GM23338 (cell line): Measurements from ENCODE around the gene PPIP5K1. TPM values are rescaled to one million over a fixed set of nuclear protein-coding genes. Genes with fewer than 3 reads are reported as not detected.
"Not testable (repeated sequence)": the region's sequence is repeated elsewhere in the genome, so short reads cannot be mapped to it uniquely, and the experiment has no call there.

Experiments
- ATAC-seq: fragments of 200-7000 bp; cut with Tn5 transposase; 3 replicates; pipeline ENCODE4 v1.9.1; 2020
- DNase-seq: peaks from one replicate; pipeline ENCODE4 v3.0.0-alpha.2; 2015; ENCODE audit warnings: low spot score
- H2AFZ ChIP-seq: fragments of 200-600 bp; sonication (generic); 2 replicates; pipeline ENCODE4 v1.8.0; 2016; ENCODE audit warnings: antibody characterized with exemption, mild to moderate bottlenecking, moderate library complexity
- H3F3A ChIP-seq: fragments of 200-600 bp; sonication (generic); replicated peaks from 2 replicates; pipeline ENCODE4 v1.8.0; 2017; ENCODE audit warnings: antibody characterized with exemption, mixed run types, low read depth
- H3K27ac ChIP-seq: fragments of 200-600 bp; sonication (generic); 2 replicates; pipeline ENCODE4 v1.6.1; 2016; ENCODE audit warnings: low read depth
- H3K27me3 ChIP-seq: fragments of 200-600 bp; sonication (generic); 2 replicates; pipeline ENCODE4 v1.8.0; 2016; ENCODE audit warnings: mild to moderate bottlenecking, mixed run types, moderate library complexity; ENCODE audit not compliant: insufficient read depth
- H3K36me3 ChIP-seq: fragments of 200-600 bp; sonication (generic); 2 replicates; pipeline ENCODE4 v1.8.0; 2016; ENCODE audit warnings: mild to moderate bottlenecking; ENCODE audit not compliant: insufficient read depth
- H3K4me1 ChIP-seq: fragments of 200-600 bp; sonication (generic); 2 replicates; pipeline ENCODE4 v1.8.0; 2016; ENCODE audit warnings: mild to moderate bottlenecking, moderate library complexity; ENCODE audit not compliant: insufficient read depth
- H3K4me2 ChIP-seq: fragments of 200-600 bp; sonication (generic); 2 replicates; pipeline ENCODE4 v1.7.1; 2017; ENCODE audit warnings: mixed run types
- H3K4me3 ChIP-seq: fragments of 200-600 bp; sonication (generic); 2 replicates; pipeline ENCODE4 v1.6.1; 2016; ENCODE audit warnings: mixed run types
- H3K79me2 ChIP-seq: fragments of 200-600 bp; sonication (generic); replicated peaks from 2 replicates; pipeline ENCODE4 v1.8.0; 2017; ENCODE audit warnings: mild to moderate bottlenecking; ENCODE audit not compliant: insufficient read depth
- H3K9me2 ChIP-seq: fragments of 200-600 bp; sonication (generic); 2 replicates; pipeline ENCODE4 v1.8.0; 2017; ENCODE audit not compliant: insufficient read depth
- H4K20me1 ChIP-seq: fragments of 200-600 bp; sonication (generic); replicated peaks from 2 replicates; pipeline ENCODE4 v1.8.0; 2017; ENCODE audit warnings: mild to moderate bottlenecking; ENCODE audit not compliant: insufficient read depth
- H3K27ac Mint-ChIP-seq: 2 replicates; pipeline ENCODE4 v1.8.0; 2020; ENCODE audit warnings: inconsistent platforms, mild to moderate bottlenecking, moderate library complexity, mixed read lengths
- H3K27me3 Mint-ChIP-seq: 3 replicates; pipeline ENCODE4 v1.8.0; 2022; ENCODE audit warnings: low read depth, mild to moderate bottlenecking, moderate library complexity, mixed read lengths, inconsistent platforms; ENCODE audit not compliant: insufficient read depth, poor library complexity
- H3K36me3 Mint-ChIP-seq: 3 replicates; pipeline ENCODE4 v1.8.0; 2021; ENCODE audit warnings: low read depth, mild to moderate bottlenecking, inconsistent platforms, moderate library complexity, mixed read lengths
- H3K4me1 Mint-ChIP-seq: 3 replicates; pipeline ENCODE4 v1.8.0; 2020; ENCODE audit warnings: mild to moderate bottlenecking, inconsistent platforms, mixed read lengths
- H3K4me3 Mint-ChIP-seq: 3 replicates; pipeline ENCODE4 v1.8.0; 2021; ENCODE audit warnings: moderate library complexity, mild to moderate bottlenecking, inconsistent platforms, mixed read lengths
- H3K9me3 Mint-ChIP-seq: 3 replicates; pipeline ENCODE4 v1.8.0; 2020; ENCODE audit warnings: moderate library complexity, mild to moderate bottlenecking, inconsistent platforms, mixed read lengths
- CTCF ChIP-seq, 2 experiments: fragments of 200-600 bp in 1 of 2; sonication (generic) in 1 of 2; conservative IDR thresholded peaks; 2 replicates each; pipeline versions ENCODE4 v1.5.1 to v1.6.1; 2016 to 2017; ENCODE audit warnings: antibody characterized with exemption in 2 of 2, low read depth in 2 of 2, mild to moderate bottlenecking in 2 of 2, moderate library complexity in 1 of 2
- ETS1 ChIP-seq: IDR thresholded peaks from 2 replicates; pipeline ENCODE4 v1.6.1; 2016; ENCODE audit warnings: antibody characterized with exemption
- POLR2AphosphoS5 ChIP-seq: IDR thresholded peaks from 2 replicates; pipeline ENCODE4 v1.6.1; 2016; ENCODE audit warnings: antibody characterized with exemption, low read depth
- REST ChIP-seq: IDR thresholded peaks from one replicate; pipeline ENCODE4 v1.6.1; 2018; ENCODE audit warnings: antibody characterized with exemption; ENCODE audit not compliant: unreplicated experiment
- polyA plus RNA-seq: library from polyadenylated mRNA; unstranded; fragments of >200 nt; fragmentation: Nextera tagmentation; extraction: Ambion mirVana; gene quantifications from 2 replicates; pipeline ENCODE4 v1.2.1, GENCODE V29; 2016
- total RNA-seq: library from RNA; depleted of rRNA; stranded (reverse); fragments of >200 nt; shearing (Covaris generic); gene quantifications from 2 replicates; pipeline ENCODE4 v1.2.3, GENCODE V29; 2014

Gene PPIP5K1
- total and polyA plus RNA-seq, 2 experiments from 2014 or later: 5.8 to 23.5 TPM

- not testable (repeated sequence) for H2AFZ ChIP-seq, H3K4me3 Mint-ChIP-seq, ATAC-seq, H3K79me2 ChIP-seq, H4K20me1 ChIP-seq, H3K27me3 ChIP-seq, H3K4me3 ChIP-seq, H3K36me3 ChIP-seq, H3K4me1 Mint-ChIP-seq, H3K36me3 Mint-ChIP-seq, H3K9me2 ChIP-seq, DNase-seq, H3K27ac Mint-ChIP-seq, H3K27ac ChIP-seq, H3K27me3 Mint-ChIP-seq, H3K4me2 ChIP-seq, H3K9me3 Mint-ChIP-seq, H3F3A ChIP-seq, H3K4me1 ChIP-seq
Measured at GRCh38 chr15:43574607-43575006, 15.4 kb downstream of the PPIP5K1 start.

GRCh38 chr15:43566615-43567014 is 23.4 kb downstream of the PPIP5K1 start:
- H3K4me1 Mint-ChIP-seq, H4K20me1 ChIP-seq, H3K27ac Mint-ChIP-seq, H3K27ac ChIP-seq, DNase-seq, H3K4me1 ChIP-seq, H3F3A ChIP-seq, H2AFZ ChIP-seq, H3K79me2 ChIP-seq, H3K36me3 ChIP-seq, H3K4me3 Mint-ChIP-seq, H3K27me3 Mint-ChIP-seq, H3K4me3 ChIP-seq, H3K27me3 ChIP-seq, H3K9me2 ChIP-seq, H3K36me3 Mint-ChIP-seq, H3K9me3 Mint-ChIP-seq, ATAC-seq, H3K4me2 ChIP-seq: not testable (repeated sequence)

- H3K9me3 Mint-ChIP-seq, H2AFZ ChIP-seq, H3K27ac Mint-ChIP-seq, ATAC-seq, H3K27me3 Mint-ChIP-seq, H3K79me2 ChIP-seq, H3K4me3 Mint-ChIP-seq, H3K4me2 ChIP-seq, DNase-seq, H3K36me3 Mint-ChIP-seq, H3K27ac ChIP-seq, H3K4me3 ChIP-seq, H3F3A ChIP-seq, H3K36me3 ChIP-seq, H3K4me1 ChIP-seq, H3K9me2 ChIP-seq, H3K27me3 ChIP-seq, H3K4me1 Mint-ChIP-seq, H4K20me1 ChIP-seq: not testable (repeated sequence)
Measured at GRCh38 chr15:43563793-43564192, 26.2 kb downstream of the PPIP5K1 start.

GRCh38 chr15:43562753-43563152 is 27.3 kb downstream of the PPIP5K1 start:
- not testable (repeated sequence) for H3F3A ChIP-seq, H3K27me3 Mint-ChIP-seq, H2AFZ ChIP-seq, ATAC-seq, H3K27me3 ChIP-seq, H3K4me1 Mint-ChIP-seq, H3K4me3 Mint-ChIP-seq, H3K79me2 ChIP-seq, H3K9me2 ChIP-seq, H3K4me1 ChIP-seq, H3K4me2 ChIP-seq, H4K20me1 ChIP-seq, H3K36me3 ChIP-seq, H3K27ac Mint-ChIP-seq, DNase-seq, H3K4me3 ChIP-seq, H3K27ac ChIP-seq, H3K9me3 Mint-ChIP-seq, H3K36me3 Mint-ChIP-seq

- Histone ChIP-seq H2AFZ (no peak overlapping the region), H4K20me1 (no peaks in the 10 kb centered on the region), H3K36me3 (no peaks in the 10 kb centered on the region), H3K4me1 (no peaks in the 10 kb centered on the region), H3K4me2 (no peak overlapping the region), H3K27ac (no peak overlapping the region), H3K4me3 (no peak overlapping the region), H3K79me2 (no peaks in the 10 kb centered on the region), H3K27me3 (no peaks in the 10 kb centered on the region), H3K9me2 (no peaks in the 10 kb centered on the region), H3F3A (no peaks in the 10 kb centered on the region)
- DNase-seq (no peak), ATAC-seq (no peak)
- no peaks in the 10 kb centered on the region for H3K36me3 Mint-ChIP-seq
- H3K4me3 Mint-ChIP-seq: no peak overlapping the region
- H3K27ac Mint-ChIP-seq: no peak overlapping the region
- no peaks in the 10 kb centered on the region for H3K9me3 Mint-ChIP-seq
- H3K27me3 Mint-ChIP-seq: peaks cover 5% of the 10 kb centered on the region
- H3K4me1 Mint-ChIP-seq: no peaks in the 10 kb centered on the region
- TF ChIP-seq ETS1: no peak
- no peak for TF ChIP-seq CTCF (conservative IDR thresholded peaks at IDR 0.05; ENCODE audit: low read depth in 2 of 2)
- TF ChIP-seq POLR2AphosphoS5: no peak
- no peak for TF ChIP-seq REST
Measured at GRCh38 chr15:43552986-43553385, 37.0 kb downstream of the PPIP5K1 start.
